RWPE1 (cell line): Measurements from ENCODE around the gene SECTM1.

Experiments
- CTCF ChIA-PET: fragments of 350-600 bp; sonication (Branson Sonifier 250); formaldehyde crosslinking; extraction: SDS; loops from one replicate; lab custom pipeline; 2021; lab: Yijun Ruan, JAX
- POLR2A ChIA-PET: fragments of 400-600 bp; formaldehyde crosslinking; extraction: SDS; loops from one replicate; lab custom pipeline; 2020; ENCODE audit warnings: antibody characterized with exemption; ENCODE audit not compliant: low non-redundant PET; lab: Yijun Ruan, JAX
- DNase-seq: peaks from one replicate; pipeline ENCODE4 v3.0.0; 2012; ENCODE audit warnings: low spot score
- H3K27ac ChIP-seq: fragments of 450-650 bp; 2 replicates; pipeline ENCODE4 v1.5.1; 2017
- TF ChIP-seq, protein P1 (sequence below): fragments of 450-650 bp; conservative IDR thresholded peaks from 2 replicates; pipeline ENCODE4 v1.5.1; 2017; ENCODE audit warnings: low read depth, mild to moderate bottlenecking

Gene SECTM1

GRCh38 chr17:82301916-82302567, 31.5 kb downstream of the SECTM1 start:
- H3K27ac ChIP-seq: peak overlapping the region; percentile 100
- ChIA-PET CTCF (interaction anchor here (0.6 to 1.6 kb wide), 3 partner anchors 9 to 34 kb away, joined by 4 to 6 read pairs (median 5); no protein-coding TSS in a partner anchor), POLR2A (interaction anchor here (0.6 kb wide), 1 partner anchor 197 kb away, joined by 4 read pairs; no protein-coding TSS in a partner anchor)
- TF ChIP-seq, protein P1, sequence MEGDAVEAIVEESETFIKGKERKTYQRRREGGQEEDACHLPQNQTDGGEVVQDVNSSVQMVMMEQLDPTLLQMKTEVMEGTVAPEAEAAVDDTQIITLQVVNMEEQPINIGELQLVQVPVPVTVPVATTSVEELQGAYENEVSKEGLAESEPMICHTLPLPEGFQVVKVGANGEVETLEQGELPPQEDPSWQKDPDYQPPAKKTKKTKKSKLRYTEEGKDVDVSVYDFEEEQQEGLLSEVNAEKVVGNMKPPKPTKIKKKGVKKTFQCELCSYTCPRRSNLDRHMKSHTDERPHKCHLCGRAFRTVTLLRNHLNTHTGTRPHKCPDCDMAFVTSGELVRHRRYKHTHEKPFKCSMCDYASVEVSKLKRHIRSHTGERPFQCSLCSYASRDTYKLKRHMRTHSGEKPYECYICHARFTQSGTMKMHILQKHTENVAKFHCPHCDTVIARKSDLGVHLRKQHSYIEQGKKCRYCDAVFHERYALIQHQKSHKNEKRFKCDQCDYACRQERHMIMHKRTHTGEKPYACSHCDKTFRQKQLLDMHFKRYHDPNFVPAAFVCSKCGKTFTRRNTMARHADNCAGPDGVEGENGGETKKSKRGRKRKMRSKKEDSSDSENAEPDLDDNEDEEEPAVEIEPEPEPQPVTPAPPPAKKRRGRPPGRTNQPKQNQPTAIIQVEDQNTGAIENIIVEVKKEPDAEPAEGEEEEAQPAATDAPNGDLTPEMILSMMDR: no peak
- DNase-seq: no peak

- TF ChIP-seq, protein P1: no peak
- H3K27ac ChIP-seq: peak overlapping the region; percentile 100
- POLR2A ChIA-PET: interaction anchor here (0.5 to 0.6 kb wide), 2 partner anchors 33 to 196 kb away, joined by 4 to 5 read pairs; no protein-coding TSS in a partner anchor
- DNase-seq: no peak
- CTCF ChIA-PET: interaction anchor here (0.6 to 1.6 kb wide), 11 partner anchors 9 to 305 kb away, joined by 3 to 6 read pairs (median 4); no protein-coding TSS in a partner anchor
Measured at GRCh38 chr17:82301300-82301915, 32.2 kb downstream of the SECTM1 start.

DNA sequence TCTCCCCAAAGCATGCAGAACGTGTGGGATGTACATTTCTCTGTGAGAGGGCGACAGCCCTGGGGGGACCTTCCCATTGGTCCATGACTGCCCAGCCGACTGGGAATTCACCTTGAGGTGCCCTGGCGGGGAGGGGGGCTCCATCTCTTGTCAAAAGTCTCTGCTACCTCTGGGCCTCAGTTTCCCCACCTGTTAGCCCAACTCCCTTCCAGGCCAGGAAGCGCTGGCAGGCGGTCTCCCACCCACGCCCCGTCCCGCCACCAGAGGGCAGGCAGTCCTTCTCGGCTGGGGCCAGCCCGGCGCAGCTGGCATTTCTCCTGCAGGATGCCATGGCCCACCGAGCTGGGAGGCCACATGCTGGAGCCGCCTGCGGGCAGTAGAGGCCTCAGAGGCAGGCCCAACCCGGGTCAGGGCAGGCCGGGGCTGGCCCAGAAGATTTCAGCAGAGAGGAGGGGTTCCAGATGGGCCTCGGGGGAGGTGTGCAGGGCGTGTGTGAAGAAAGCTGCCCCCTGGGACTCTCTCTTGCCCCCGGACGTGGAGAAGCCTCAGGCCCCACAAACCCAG, 32.8 kb downstream of the SECTM1 start:
- CTCF ChIA-PET: interaction anchor here (0.6 to 1.6 kb wide), 12 partner anchors 10 to 305 kb away, joined by 3 to 5 read pairs (median 3); no protein-coding TSS in a partner anchor
- POLR2A ChIA-PET: interaction anchor here (0.5 kb wide), 1 partner anchor 34 kb away, joined by 5 read pairs; no protein-coding TSS in a partner anchor
- TF ChIP-seq, protein P1: peak; percentile 77
- peak overlapping the region; percentile 100 for H3K27ac ChIP-seq
- peak; percentile 39 for DNase-seq

- ChIA-PET POLR2A (no interaction called here), CTCF (interaction anchor here (0.6 to 1.1 kb wide), 5 partner anchors 31 to 303 kb away, joined by 3 to 5 read pairs (median 3); no protein-coding TSS in a partner anchor)
- no peak for DNase-seq
- H3K27ac ChIP-seq: peak overlapping the region; percentile 100
- TF ChIP-seq, protein P1: no peak
Measured at GRCh38 chr17:82300228-82300627, 33.3 kb downstream of the SECTM1 start.

GRCh38 chr17:82299452-82299851, 34.1 kb downstream of the SECTM1 start:
- CTCF ChIA-PET: interaction anchor here (0.8 to 0.9 kb wide), 3 partner anchors 31 to 787 kb away, joined by 3 to 5 read pairs (median 3); no protein-coding TSS in a partner anchor
- POLR2A ChIA-PET: interaction anchor here (1.9 kb wide), 1 partner anchor 34 kb away, joined by 4 read pairs; the partner anchor contains the start of gene SECTM1
- TF ChIP-seq, protein P1: no peak
- peak overlapping the region; percentile 100 for H3K27ac ChIP-seq
- no peak for DNase-seq
